ENCODE measurements around the gene CDH4. TPM values are rescaled to one million over a fixed set of nuclear protein-coding genes. Genes with fewer than 3 reads are reported as not detected.

The CDH4 gene
- polyA plus RNA-seq, 2 donors, result 0.02 to 0.05 TPM

DNA sequence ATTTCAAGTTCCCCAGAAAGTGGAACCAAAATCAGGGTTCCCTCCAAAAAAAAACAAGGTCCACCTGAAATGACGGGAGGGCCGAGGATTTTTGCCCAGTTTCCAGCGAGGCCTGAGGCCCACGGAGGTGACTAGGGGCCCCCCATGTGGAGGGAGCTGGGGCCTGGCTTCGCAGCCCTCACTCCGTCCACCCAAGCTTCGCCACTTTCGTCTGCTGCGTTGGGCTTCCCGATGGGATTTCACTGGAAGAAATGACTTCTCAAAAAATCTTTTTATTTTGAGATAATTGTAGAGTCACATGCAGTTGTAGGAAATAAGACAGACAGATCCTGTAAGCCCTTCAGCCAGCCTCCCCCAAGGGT is 605.3 kb downstream of the CDH4 start:
- WGBS, 2 donors, result 74 to 78% methylated on average over 10 of the region's 10 CpGs
- H3K27ac ChIP-seq (ENCODE audit: low read depth in 2 of 2, low read length in 1 of 2), result no peak overlapping the region
- H3K27me3 ChIP-seq (ENCODE audit: control insufficient read depth in 1 of 2, insufficient read depth in 2 of 2, low read length in 2 of 2), result no peaks in the 10 kb centered on the region
- no peaks in the 10 kb centered on the region for H3K4me1 ChIP-seq (ENCODE audit: control insufficient read depth in 2 of 2, insufficient read depth in 2 of 2, low read length in 1 of 2)
- H3K9me3 ChIP-seq (ENCODE audit: control insufficient read depth in 2 of 2, insufficient read depth in 1 of 2, low read depth in 1 of 2, low read length in 1 of 2), result peaks cover 0 to 6% of the 10 kb centered on the region in 2 donors
- H3K36me3 ChIP-seq (ENCODE audit: control insufficient read depth in 2 of 2, insufficient read depth in 2 of 2, low read length in 1 of 2), result no peaks in the 10 kb centered on the region
- no peak overlapping the region for H3K4me3 ChIP-seq (ENCODE audit: low read depth in 1 of 2, low read length in 2 of 2)

DNA sequence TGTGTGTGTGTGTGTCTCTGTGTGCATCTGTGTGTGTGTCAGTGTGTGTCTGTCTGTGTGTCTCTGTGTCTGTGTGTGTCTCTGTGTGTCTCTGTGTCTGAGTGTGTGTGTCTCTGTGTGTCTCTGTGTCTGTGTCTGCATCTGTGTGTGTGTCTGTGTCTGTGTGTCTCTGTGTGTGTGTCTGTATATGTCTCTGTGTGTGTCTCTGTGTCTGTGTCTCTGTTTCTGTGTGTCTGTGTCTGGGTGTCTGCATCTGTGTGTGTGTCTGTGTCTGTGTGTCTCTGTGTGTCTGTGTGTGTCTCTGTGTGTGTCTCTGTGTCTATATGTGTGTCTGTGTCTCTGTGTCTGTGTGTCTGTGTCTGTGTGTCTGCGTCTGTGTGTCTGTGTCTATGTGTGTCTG is 605.8 kb downstream of the CDH4 start:
- Histone ChIP-seq H3K4me3 (ENCODE audit: low read depth in 1 of 2, low read length in 2 of 2) (no peak overlapping the region), H3K27ac (ENCODE audit: low read depth in 2 of 2, low read length in 1 of 2) (no peak overlapping the region), H3K4me1 (ENCODE audit: control insufficient read depth in 2 of 2, insufficient read depth in 2 of 2, low read length in 1 of 2) (no peaks in the 10 kb centered on the region), H3K27me3 (ENCODE audit: control insufficient read depth in 1 of 2, insufficient read depth in 2 of 2, low read length in 2 of 2) (no peaks in the 10 kb centered on the region), H3K9me3 (ENCODE audit: control insufficient read depth in 2 of 2, insufficient read depth in 1 of 2, low read depth in 1 of 2, low read length in 1 of 2) (peaks cover 0 to 6% of the 10 kb centered on the region in 2 donors), H3K36me3 (ENCODE audit: control insufficient read depth in 2 of 2, insufficient read depth in 2 of 2, low read length in 1 of 2) (no peaks in the 10 kb centered on the region)
- WGBS, 2 donors, result 81 to 83% methylated on average over 1 of the region's 1 CpG

DNA sequence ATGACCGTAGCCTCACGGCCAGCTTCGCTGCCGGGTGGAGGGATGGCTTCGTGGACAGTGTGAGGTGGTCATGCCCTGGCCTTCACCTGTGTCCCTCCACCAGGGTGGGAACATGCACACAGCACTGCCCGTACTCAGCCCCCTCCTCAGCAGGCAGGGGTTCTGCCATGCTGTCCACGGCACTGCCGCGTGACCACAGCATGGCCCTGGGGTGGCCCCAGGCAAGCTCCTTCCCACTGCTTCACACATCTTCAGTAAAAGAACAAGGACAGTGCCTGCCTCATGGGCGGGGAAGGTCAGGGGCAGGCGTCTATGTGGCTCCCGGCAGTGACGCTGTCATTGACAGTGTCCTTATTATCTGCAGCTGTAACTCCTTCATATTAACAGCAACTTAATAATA is 607.7 kb downstream of the CDH4 start:
- Histone ChIP-seq H3K9me3 (ENCODE audit: control insufficient read depth in 2 of 2, insufficient read depth in 1 of 2, low read depth in 1 of 2, low read length in 1 of 2) (peaks cover 0 to 6% of the 10 kb centered on the region in 2 donors), H3K36me3 (ENCODE audit: control insufficient read depth in 2 of 2, insufficient read depth in 2 of 2, low read length in 1 of 2) (no peaks in the 10 kb centered on the region), H3K27ac (ENCODE audit: low read depth in 2 of 2, low read length in 1 of 2) (no peak overlapping the region), H3K27me3 (ENCODE audit: control insufficient read depth in 1 of 2, insufficient read depth in 2 of 2, low read length in 2 of 2) (no peaks in the 10 kb centered on the region), H3K4me3 (ENCODE audit: low read depth in 1 of 2, low read length in 2 of 2) (no peak overlapping the region), H3K4me1 (ENCODE audit: control insufficient read depth in 2 of 2, insufficient read depth in 2 of 2, low read length in 1 of 2) (no peaks in the 10 kb centered on the region)
- 91 to 92% methylated on average over 13 of the region's 13 CpGs for WGBS, 2 donors

DNA sequence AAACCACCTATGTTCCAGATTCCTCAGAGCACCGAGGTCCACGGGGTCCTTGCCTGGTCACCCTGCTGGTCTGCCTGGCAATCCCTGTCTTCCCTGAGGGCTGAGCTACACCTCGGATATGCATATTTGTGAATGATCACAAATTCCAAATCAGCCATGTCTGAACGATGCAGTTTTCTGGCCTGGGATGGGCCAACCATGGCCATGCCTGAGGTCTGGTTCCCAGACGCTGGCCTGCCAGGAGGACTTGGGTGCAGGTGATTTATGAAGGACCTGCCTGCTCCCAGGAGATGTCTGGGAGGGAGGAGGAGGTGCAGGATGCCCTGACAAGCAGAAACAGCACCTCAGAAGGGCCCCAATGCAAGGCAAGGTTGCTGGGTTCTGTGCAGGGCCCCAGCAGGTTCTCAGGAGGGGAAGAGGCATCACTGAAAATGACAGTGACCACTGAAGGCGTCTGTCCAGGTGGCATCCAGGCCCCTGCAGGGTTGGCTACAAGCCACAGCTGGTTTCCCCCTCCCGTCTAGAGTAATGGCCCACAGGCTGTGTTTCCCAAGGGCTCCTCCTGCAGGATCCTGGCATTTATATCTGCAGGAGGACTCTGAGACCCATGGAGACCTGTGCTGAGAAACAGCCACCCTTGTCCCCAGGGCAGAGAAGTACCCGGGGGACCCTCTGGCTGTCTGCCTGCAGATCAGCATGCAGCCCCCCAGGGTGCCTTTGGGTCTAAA is 608.4 kb downstream of the CDH4 start:
- H3K27me3 ChIP-seq (ENCODE audit: control insufficient read depth in 1 of 2, insufficient read depth in 2 of 2, low read length in 2 of 2), result no peaks in the 10 kb centered on the region
- 55 to 60% methylated on average over 8 of the region's 8 CpGs for WGBS, 2 donors
- no peak overlapping the region for H3K4me3 ChIP-seq (ENCODE audit: low read depth in 1 of 2, low read length in 2 of 2)
- H3K36me3 ChIP-seq (ENCODE audit: control insufficient read depth in 2 of 2, insufficient read depth in 2 of 2, low read length in 1 of 2), result no peaks in the 10 kb centered on the region
- H3K9me3 ChIP-seq (ENCODE audit: control insufficient read depth in 2 of 2, insufficient read depth in 1 of 2, low read depth in 1 of 2, low read length in 1 of 2), result peaks cover 0 to 6% of the 10 kb centered on the region in 2 donors
- H3K4me1 ChIP-seq (ENCODE audit: control insufficient read depth in 2 of 2, insufficient read depth in 2 of 2, low read length in 1 of 2), result no peaks in the 10 kb centered on the region
- H3K27ac ChIP-seq (ENCODE audit: low read depth in 2 of 2, low read length in 1 of 2), result no peak overlapping the region

DNA sequence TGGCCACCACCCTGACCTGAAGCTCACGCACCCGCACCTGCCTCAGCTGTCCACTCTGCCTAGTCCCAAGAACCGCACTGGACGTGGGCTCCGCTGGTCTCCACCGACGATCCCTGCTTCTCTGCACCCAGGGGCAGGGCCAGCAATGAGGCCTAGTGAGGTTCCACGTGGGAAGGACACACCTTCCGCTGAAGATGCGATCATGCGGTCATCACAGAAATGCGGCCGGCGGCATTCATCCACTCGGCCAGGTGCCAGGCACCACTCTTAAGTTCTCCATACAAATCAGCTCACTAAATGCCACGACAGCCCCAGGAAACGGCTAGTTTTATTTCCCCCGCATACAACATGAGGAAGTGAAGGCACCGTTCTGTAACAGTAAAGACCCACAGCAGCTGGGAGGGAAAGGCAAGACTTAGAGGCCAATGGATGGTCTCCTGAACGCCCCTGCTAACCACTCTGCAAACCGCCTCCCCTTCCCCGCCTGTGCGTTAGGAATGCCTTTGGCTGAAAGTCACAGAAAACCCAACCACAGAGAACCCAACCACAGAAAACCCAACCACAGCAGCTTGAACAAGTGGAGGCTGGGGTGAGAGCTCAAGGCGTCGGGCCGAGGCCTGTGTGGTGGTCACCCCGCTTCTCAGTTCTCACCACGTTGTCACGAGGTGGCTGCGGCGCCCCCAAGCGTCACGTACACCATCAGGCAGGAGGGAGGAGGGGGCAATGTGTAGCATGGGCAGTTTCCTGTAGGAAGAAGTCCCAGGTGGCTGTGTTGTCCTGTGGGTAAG is 609.2 kb downstream of the CDH4 start:
- H3K27ac ChIP-seq (ENCODE audit: low read depth in 2 of 2, low read length in 1 of 2), result no peak overlapping the region
- WGBS, 2 donors, result 80 to 83% methylated on average over 33 of the region's 33 CpGs
- H3K4me1 ChIP-seq (ENCODE audit: control insufficient read depth in 2 of 2, insufficient read depth in 2 of 2, low read length in 1 of 2), result no peaks in the 10 kb centered on the region
- H3K4me3 ChIP-seq (ENCODE audit: low read depth in 1 of 2, low read length in 2 of 2), result no peak overlapping the region
- H3K9me3 ChIP-seq (ENCODE audit: control insufficient read depth in 2 of 2, insufficient read depth in 1 of 2, low read depth in 1 of 2, low read length in 1 of 2), result peaks cover 0 to 5% of the 10 kb centered on the region in 2 donors
- H3K27me3 ChIP-seq (ENCODE audit: control insufficient read depth in 1 of 2, insufficient read depth in 2 of 2, low read length in 2 of 2), result no peaks in the 10 kb centered on the region
- no peaks in the 10 kb centered on the region for H3K36me3 ChIP-seq (ENCODE audit: control insufficient read depth in 2 of 2, insufficient read depth in 2 of 2, low read length in 1 of 2)

DNA sequence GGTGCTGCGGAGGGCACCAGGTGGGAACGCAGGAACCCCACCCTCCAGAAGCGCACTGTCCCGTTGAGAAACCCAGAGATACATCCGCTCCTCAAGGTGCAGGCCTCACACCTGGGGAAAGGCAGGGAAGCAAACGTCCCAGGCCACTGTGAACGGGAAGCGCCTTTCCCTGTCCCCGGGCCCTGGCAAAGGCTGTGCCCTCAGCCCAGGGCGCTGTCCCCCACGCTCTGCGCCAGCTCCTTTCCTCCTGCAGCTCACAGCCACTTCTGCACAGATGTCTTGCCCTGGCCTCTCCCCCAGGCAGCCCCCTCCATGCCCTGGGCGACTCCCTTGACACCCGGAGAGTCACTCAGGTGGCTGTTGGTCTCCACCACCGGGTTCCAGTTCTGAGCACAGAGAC is 609.8 kb downstream of the CDH4 start:
- Histone ChIP-seq H3K4me3 (ENCODE audit: low read depth in 1 of 2, low read length in 2 of 2) (no peak overlapping the region), H3K27ac (ENCODE audit: low read depth in 2 of 2, low read length in 1 of 2) (no peak overlapping the region), H3K9me3 (ENCODE audit: control insufficient read depth in 2 of 2, insufficient read depth in 1 of 2, low read depth in 1 of 2, low read length in 1 of 2) (peaks cover 0 to 3% of the 10 kb centered on the region in 2 donors), H3K4me1 (ENCODE audit: control insufficient read depth in 2 of 2, insufficient read depth in 2 of 2, low read length in 1 of 2) (no peaks in the 10 kb centered on the region), H3K27me3 (ENCODE audit: control insufficient read depth in 1 of 2, insufficient read depth in 2 of 2, low read length in 2 of 2) (no peaks in the 10 kb centered on the region), H3K36me3 (ENCODE audit: control insufficient read depth in 2 of 2, insufficient read depth in 2 of 2, low read length in 1 of 2) (no peaks in the 10 kb centered on the region)
- WGBS, 2 donors, result 90% methylated on average over 15 of the region's 15 CpGs

DNA sequence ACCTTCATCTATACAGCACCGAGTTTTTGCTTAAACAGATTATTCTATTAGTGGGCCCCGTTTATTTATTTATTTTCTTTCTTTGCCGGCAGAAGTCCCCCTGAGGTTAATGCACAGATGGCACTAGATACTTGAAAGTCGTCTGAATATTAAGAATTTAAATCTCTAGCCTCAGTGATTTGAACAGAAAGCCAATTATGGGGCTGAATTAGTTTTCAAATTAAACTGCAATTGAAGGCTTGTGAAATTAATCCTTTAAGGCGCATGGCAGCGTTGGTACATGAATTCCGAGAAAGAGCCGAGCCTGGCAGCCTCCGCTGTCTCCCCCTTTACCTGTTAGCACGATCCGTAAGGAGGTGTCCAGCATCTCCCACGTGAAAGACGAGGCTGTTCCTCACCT is 610.8 kb downstream of the CDH4 start:
- H3K9me3 ChIP-seq (ENCODE audit: control insufficient read depth in 2 of 2, insufficient read depth in 1 of 2, low read depth in 1 of 2, low read length in 1 of 2), result peaks cover 0 to 3% of the 10 kb centered on the region in 2 donors
- no peaks in the 10 kb centered on the region for H3K36me3 ChIP-seq (ENCODE audit: control insufficient read depth in 2 of 2, insufficient read depth in 2 of 2, low read length in 1 of 2)
- H3K4me3 ChIP-seq (ENCODE audit: low read depth in 1 of 2, low read length in 2 of 2), result no peak overlapping the region
- WGBS, 2 donors, result 71 to 72% methylated on average over 13 of the region's 13 CpGs
- H3K27ac ChIP-seq (ENCODE audit: low read depth in 2 of 2, low read length in 1 of 2), result no peak overlapping the region
- no peaks in the 10 kb centered on the region for H3K4me1 ChIP-seq (ENCODE audit: control insufficient read depth in 2 of 2, insufficient read depth in 2 of 2, low read length in 1 of 2)
- no peaks in the 10 kb centered on the region for H3K27me3 ChIP-seq (ENCODE audit: control insufficient read depth in 1 of 2, insufficient read depth in 2 of 2, low read length in 2 of 2)

DNA sequence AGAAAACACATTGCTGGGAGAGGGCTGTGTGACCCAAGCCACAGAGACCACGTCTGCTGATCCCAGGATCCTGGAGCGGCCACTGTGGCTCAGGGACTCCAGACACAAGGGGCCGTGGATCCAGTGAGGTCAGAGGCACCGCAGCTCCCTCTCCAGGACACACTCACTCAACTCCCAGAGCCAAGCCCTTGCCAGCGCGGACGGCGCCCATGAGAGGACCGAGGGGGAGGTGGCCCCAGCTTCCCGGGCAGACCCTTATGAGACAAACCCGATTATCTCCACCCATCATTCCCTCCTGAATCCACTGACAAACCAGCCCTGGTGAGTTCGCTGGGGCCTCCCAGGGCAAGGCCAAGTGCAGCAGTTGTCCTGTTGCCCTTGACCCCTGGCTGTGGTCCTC is 612.4 kb downstream of the CDH4 start:
- Histone ChIP-seq H3K4me3 (ENCODE audit: low read depth in 1 of 2, low read length in 2 of 2) (no peak overlapping the region), H3K9me3 (ENCODE audit: control insufficient read depth in 2 of 2, insufficient read depth in 1 of 2, low read depth in 1 of 2, low read length in 1 of 2) (peaks cover 0 to 3% of the 10 kb centered on the region in 2 donors), H3K36me3 (ENCODE audit: control insufficient read depth in 2 of 2, insufficient read depth in 2 of 2, low read length in 1 of 2) (no peaks in the 10 kb centered on the region), H3K27me3 (ENCODE audit: control insufficient read depth in 1 of 2, insufficient read depth in 2 of 2, low read length in 2 of 2) (no peaks in the 10 kb centered on the region), H3K4me1 (ENCODE audit: control insufficient read depth in 2 of 2, insufficient read depth in 2 of 2, low read length in 1 of 2) (no peaks in the 10 kb centered on the region), H3K27ac (ENCODE audit: low read depth in 2 of 2, low read length in 1 of 2) (no peak overlapping the region)
- 81 to 88% methylated on average over 12 of the region's 12 CpGs for WGBS, 2 donors

DNA sequence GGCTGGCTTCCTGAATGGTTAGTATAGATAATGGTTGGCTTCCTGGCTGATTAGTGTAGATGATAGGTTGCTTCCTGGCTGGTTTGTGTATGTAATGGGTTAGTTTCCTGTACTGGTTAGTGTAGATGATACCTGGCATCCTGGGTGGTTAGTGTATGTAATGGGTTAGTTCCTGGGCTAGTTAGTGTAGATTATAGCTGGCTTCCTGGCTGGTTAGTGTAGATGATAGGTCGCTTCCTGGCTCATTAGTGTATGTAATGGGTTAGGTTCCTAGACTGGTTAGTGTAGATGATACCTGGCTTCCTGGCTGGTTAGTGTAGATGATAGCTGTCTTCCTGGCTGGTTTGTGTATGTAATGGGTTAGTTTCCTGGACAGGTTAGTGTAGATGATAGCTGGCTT is 613.3 kb downstream of the CDH4 start:
- H3K36me3 ChIP-seq (ENCODE audit: control insufficient read depth in 2 of 2, insufficient read depth in 2 of 2, low read length in 1 of 2), result no peaks in the 10 kb centered on the region
- H3K27ac ChIP-seq (ENCODE audit: low read depth in 2 of 2, low read length in 1 of 2), result no peak overlapping the region
- H3K4me3 ChIP-seq (ENCODE audit: low read depth in 1 of 2, low read length in 2 of 2), result no peak overlapping the region
- WGBS, 2 donors, result 79 to 84% methylated on average over 1 of the region's 1 CpG
- H3K9me3 ChIP-seq (ENCODE audit: control insufficient read depth in 2 of 2, insufficient read depth in 1 of 2, low read depth in 1 of 2, low read length in 1 of 2), result peaks cover 0 to 4% of the 10 kb centered on the region in 2 donors
- H3K27me3 ChIP-seq (ENCODE audit: control insufficient read depth in 1 of 2, insufficient read depth in 2 of 2, low read length in 2 of 2), result no peaks in the 10 kb centered on the region
- no peaks in the 10 kb centered on the region for H3K4me1 ChIP-seq (ENCODE audit: control insufficient read depth in 2 of 2, insufficient read depth in 2 of 2, low read length in 1 of 2)

DNA sequence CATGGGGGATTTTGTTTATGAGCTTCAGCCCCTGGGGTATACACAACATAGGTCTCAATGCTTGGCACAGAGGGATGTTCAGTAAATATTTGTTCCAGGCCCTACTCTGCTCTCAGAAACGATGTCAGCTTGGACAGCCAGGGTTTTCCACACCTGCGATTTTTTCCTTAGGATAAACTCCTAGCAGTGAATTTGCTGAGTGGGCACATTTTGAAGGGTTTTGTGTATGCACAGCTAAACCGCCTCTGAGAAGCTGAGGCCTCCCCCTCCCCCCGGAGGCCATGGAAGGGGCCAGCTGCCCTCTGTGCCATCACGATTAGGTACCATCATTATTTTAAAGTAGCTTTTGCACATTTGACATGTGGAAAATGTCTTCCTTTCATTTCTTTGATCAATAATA is 614.1 kb downstream of the CDH4 start:
- no peaks in the 10 kb centered on the region for H3K4me1 ChIP-seq (ENCODE audit: control insufficient read depth in 2 of 2, insufficient read depth in 2 of 2, low read length in 1 of 2)
- WGBS, 2 donors, result 55 to 58% methylated on average over 5 of the region's 5 CpGs
- no peaks in the 10 kb centered on the region for H3K36me3 ChIP-seq (ENCODE audit: control insufficient read depth in 2 of 2, insufficient read depth in 2 of 2, low read length in 1 of 2)
- peaks cover 0 to 7% of the 10 kb centered on the region in 2 donors for H3K9me3 ChIP-seq (ENCODE audit: control insufficient read depth in 2 of 2, insufficient read depth in 1 of 2, low read depth in 1 of 2, low read length in 1 of 2)
- H3K4me3 ChIP-seq (ENCODE audit: low read depth in 1 of 2, low read length in 2 of 2), result no peak overlapping the region
- H3K27ac ChIP-seq (ENCODE audit: low read depth in 2 of 2, low read length in 1 of 2), result no peak overlapping the region
- H3K27me3 ChIP-seq (ENCODE audit: control insufficient read depth in 1 of 2, insufficient read depth in 2 of 2, low read length in 2 of 2), result no peaks in the 10 kb centered on the region
